ENCODE measurements around the gene KIAA0513.

The KIAA0513 gene

GRCh38 chr16:85061566-85061965 is 34.0 kb downstream of the KIAA0513 start:
- no peaks in the 10 kb centered on the region for H4K20me1 ChIP-seq (ENCODE audit: insufficient read depth, low read length)
- no peaks in the 10 kb centered on the region for H3K79me2 ChIP-seq (ENCODE audit: insufficient read depth, low read length)
- no peak overlapping the region for H3K27ac ChIP-seq (ENCODE audit: low read length)
- H3K4me2 ChIP-seq (ENCODE audit: insufficient read depth, low read length) = no peak overlapping the region
- H3K4me3 ChIP-seq (ENCODE audit: low read depth in 1 of 2, low read length in 2 of 2) = no peak overlapping the region
- H3K27me3 ChIP-seq (ENCODE audit: insufficient read depth, low read length, poor library complexity) = no peaks in the 10 kb centered on the region
- ATAC-seq (ENCODE audit: insufficient read depth, low read depth) (no peak), DNase-seq (no peak)
- H2AFZ ChIP-seq (ENCODE audit: low read depth, low read length) = no peak overlapping the region
- H3K4me1 ChIP-seq (ENCODE audit: insufficient read depth, low read length) = peaks cover 5% of the 10 kb centered on the region
- H3K9ac ChIP-seq (ENCODE audit: low read depth, low read length) = no peak overlapping the region
- H3K9me3 ChIP-seq (ENCODE audit: insufficient read depth, low read length, severe bottlenecking) = no peaks in the 10 kb centered on the region
- TF ChIP-seq EZH2 (IDR thresholded peaks at IDR 0.05; ENCODE audit: borderline replicate concordance, low read depth, low read length, severe bottlenecking) = no peak
- TF ChIP-seq, protein P1, sequence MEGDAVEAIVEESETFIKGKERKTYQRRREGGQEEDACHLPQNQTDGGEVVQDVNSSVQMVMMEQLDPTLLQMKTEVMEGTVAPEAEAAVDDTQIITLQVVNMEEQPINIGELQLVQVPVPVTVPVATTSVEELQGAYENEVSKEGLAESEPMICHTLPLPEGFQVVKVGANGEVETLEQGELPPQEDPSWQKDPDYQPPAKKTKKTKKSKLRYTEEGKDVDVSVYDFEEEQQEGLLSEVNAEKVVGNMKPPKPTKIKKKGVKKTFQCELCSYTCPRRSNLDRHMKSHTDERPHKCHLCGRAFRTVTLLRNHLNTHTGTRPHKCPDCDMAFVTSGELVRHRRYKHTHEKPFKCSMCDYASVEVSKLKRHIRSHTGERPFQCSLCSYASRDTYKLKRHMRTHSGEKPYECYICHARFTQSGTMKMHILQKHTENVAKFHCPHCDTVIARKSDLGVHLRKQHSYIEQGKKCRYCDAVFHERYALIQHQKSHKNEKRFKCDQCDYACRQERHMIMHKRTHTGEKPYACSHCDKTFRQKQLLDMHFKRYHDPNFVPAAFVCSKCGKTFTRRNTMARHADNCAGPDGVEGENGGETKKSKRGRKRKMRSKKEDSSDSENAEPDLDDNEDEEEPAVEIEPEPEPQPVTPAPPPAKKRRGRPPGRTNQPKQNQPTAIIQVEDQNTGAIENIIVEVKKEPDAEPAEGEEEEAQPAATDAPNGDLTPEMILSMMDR (IDR thresholded peaks at IDR 0.05; ENCODE audit: borderline replicate concordance, extremely low read depth, low read length, poor library complexity, severe bottlenecking) = no peak
- no peaks in the 10 kb centered on the region for H3K36me3 ChIP-seq (ENCODE audit: insufficient read depth, low read length)

GRCh38 chr16:85062323-85062722 is 34.7 kb downstream of the KIAA0513 start:
- Histone ChIP-seq H3K9ac (ENCODE audit: low read depth, low read length) (no peak overlapping the region), H3K27ac (ENCODE audit: low read length) (no peak overlapping the region), H3K4me1 (ENCODE audit: insufficient read depth, low read length) (no peaks in the 10 kb centered on the region), H3K36me3 (ENCODE audit: insufficient read depth, low read length) (no peaks in the 10 kb centered on the region), H3K79me2 (ENCODE audit: insufficient read depth, low read length) (no peaks in the 10 kb centered on the region), H3K4me3 (ENCODE audit: low read depth in 1 of 2, low read length in 2 of 2) (no peak overlapping the region), H4K20me1 (ENCODE audit: insufficient read depth, low read length) (no peaks in the 10 kb centered on the region), H3K27me3 (ENCODE audit: insufficient read depth, low read length, poor library complexity) (no peaks in the 10 kb centered on the region), H3K9me3 (ENCODE audit: insufficient read depth, low read length, severe bottlenecking) (no peaks in the 10 kb centered on the region), H3K4me2 (ENCODE audit: insufficient read depth, low read length) (no peak overlapping the region), H2AFZ (ENCODE audit: low read depth, low read length) (no peak overlapping the region)
- TF ChIP-seq, protein P1 (IDR thresholded peaks at IDR 0.05; ENCODE audit: borderline replicate concordance, extremely low read depth, low read length, poor library complexity, severe bottlenecking) = no peak
- no peak for TF ChIP-seq EZH2 (IDR thresholded peaks at IDR 0.05; ENCODE audit: borderline replicate concordance, low read depth, low read length, severe bottlenecking)
- ATAC-seq (ENCODE audit: insufficient read depth, low read depth) (no peak), DNase-seq (no peak)

DNA sequence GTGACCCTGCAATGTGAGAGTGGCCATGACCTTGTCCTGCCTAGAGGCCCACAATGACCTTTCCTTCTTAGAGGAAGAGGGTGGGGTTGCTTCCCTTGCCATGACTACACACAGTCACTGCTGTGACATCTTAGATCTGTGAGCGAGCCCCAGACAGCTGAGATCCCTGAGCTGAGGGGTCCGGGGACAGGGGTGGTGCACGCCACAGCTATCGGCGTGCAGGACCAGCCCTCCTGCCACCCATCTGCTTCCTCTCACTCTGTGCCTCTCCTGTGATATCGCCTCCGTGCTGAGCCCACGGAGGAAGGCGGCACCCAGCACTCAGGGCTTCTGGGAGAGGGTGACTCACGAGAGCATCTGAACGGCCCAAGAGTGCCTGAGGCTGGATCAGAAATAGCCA is 35.2 kb downstream of the KIAA0513 start:
- no peaks in the 10 kb centered on the region for H3K79me2 ChIP-seq (ENCODE audit: insufficient read depth, low read length)
- no peaks in the 10 kb centered on the region for H3K9me3 ChIP-seq (ENCODE audit: insufficient read depth, low read length, severe bottlenecking)
- H3K4me1 ChIP-seq (ENCODE audit: insufficient read depth, low read length) = no peaks in the 10 kb centered on the region
- H2AFZ ChIP-seq (ENCODE audit: low read depth, low read length) = no peak overlapping the region
- no peak overlapping the region for H3K9ac ChIP-seq (ENCODE audit: low read depth, low read length)
- H3K27ac ChIP-seq (ENCODE audit: low read length) = no peak overlapping the region
- H3K27me3 ChIP-seq (ENCODE audit: insufficient read depth, low read length, poor library complexity) = no peaks in the 10 kb centered on the region
- ATAC-seq (ENCODE audit: insufficient read depth, low read depth) = no peak
- no peak overlapping the region for H3K4me3 ChIP-seq (ENCODE audit: low read depth in 1 of 2, low read length in 2 of 2)
- no peaks in the 10 kb centered on the region for H3K36me3 ChIP-seq (ENCODE audit: insufficient read depth, low read length)
- TF ChIP-seq, protein P1 (IDR thresholded peaks at IDR 0.05; ENCODE audit: borderline replicate concordance, extremely low read depth, low read length, poor library complexity, severe bottlenecking) = no peak
- no peak for TF ChIP-seq EZH2 (IDR thresholded peaks at IDR 0.05; ENCODE audit: borderline replicate concordance, low read depth, low read length, severe bottlenecking)
- no peak for DNase-seq
- no peaks in the 10 kb centered on the region for H4K20me1 ChIP-seq (ENCODE audit: insufficient read depth, low read length)
- no peak overlapping the region for H3K4me2 ChIP-seq (ENCODE audit: insufficient read depth, low read length)

DNA sequence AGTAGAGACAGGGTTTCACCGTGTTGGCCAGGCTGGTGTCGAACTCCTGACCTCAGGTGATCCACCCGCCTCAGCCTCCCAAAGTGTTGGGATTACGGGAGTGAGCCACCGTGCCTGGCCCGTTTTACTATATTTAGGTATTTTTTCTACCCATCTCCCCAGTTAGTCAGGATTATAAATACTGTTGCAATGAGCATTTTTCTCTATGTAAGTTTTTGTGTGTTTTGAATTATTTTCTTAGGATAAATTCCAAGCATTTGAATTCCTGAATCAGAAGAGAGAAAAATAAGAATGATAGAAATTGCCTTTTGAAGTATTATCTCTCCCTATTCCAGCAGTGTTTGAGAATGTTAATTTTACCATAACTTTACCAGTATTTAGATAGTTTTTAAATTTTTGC is 36.6 kb downstream of the KIAA0513 start:
- DNase-seq = no peak
- Histone ChIP-seq H3K36me3 (ENCODE audit: insufficient read depth, low read length) (no peaks in the 10 kb centered on the region), H3K27ac (ENCODE audit: low read length) (no peak overlapping the region), H3K27me3 (ENCODE audit: insufficient read depth, low read length, poor library complexity) (no peaks in the 10 kb centered on the region), H4K20me1 (ENCODE audit: insufficient read depth, low read length) (no peaks in the 10 kb centered on the region), H3K4me1 (ENCODE audit: insufficient read depth, low read length) (no peaks in the 10 kb centered on the region), H3K4me2 (ENCODE audit: insufficient read depth, low read length) (no peak overlapping the region), H3K9me3 (ENCODE audit: insufficient read depth, low read length, severe bottlenecking) (no peaks in the 10 kb centered on the region), H3K4me3 (ENCODE audit: low read depth in 1 of 2, low read length in 2 of 2) (no peak overlapping the region), H2AFZ (ENCODE audit: low read depth, low read length) (no peak overlapping the region), H3K79me2 (ENCODE audit: insufficient read depth, low read length) (no peaks in the 10 kb centered on the region), H3K9ac (ENCODE audit: low read depth, low read length) (no peak overlapping the region)
- TF ChIP-seq, protein P1 (IDR thresholded peaks at IDR 0.05; ENCODE audit: borderline replicate concordance, extremely low read depth, low read length, poor library complexity, severe bottlenecking) = no peak
- no peak for TF ChIP-seq EZH2 (IDR thresholded peaks at IDR 0.05; ENCODE audit: borderline replicate concordance, low read depth, low read length, severe bottlenecking)
- no peak for ATAC-seq (ENCODE audit: insufficient read depth, low read depth)

All from DND-41 (cell line).